Pancreas (tissue), 10 donors: ENCODE data around the gene UCK2. TPM values are rescaled to one million over a fixed set of nuclear protein-coding genes. Genes with fewer than 3 reads are reported as not detected.

Source experiments
- ATAC-seq, 4 donors: fragments of 200-7000 bp; cut with Tn5 transposase; one replicate each; pipeline versions ENCODE4 v1.8.0 to v1.9.1; 2020; ENCODE audit warnings: mild to moderate bottlenecking in 4 of 4, moderate library complexity in 4 of 4
- DNase-seq, 6 donors: peaks; one replicate each; pipeline ENCODE4 v3.0.0-alpha.2; 2020
- FAIRE-seq: peaks from 2 replicates; lab custom pipeline; 2012; peaks lifted over from hg19 to GRCh38; lab: Jason Lieb, UNC
- H3K27ac ChIP-seq, 4 donors: fragments of 200-600 bp; sonication (generic); 1 replicate in 3 of 4; 2 replicates in 1 of 4; pipeline versions ENCODE4 v1.5.0 to v1.8.0; 2020
- H3K27me3 ChIP-seq, 4 donors: fragments of 200-600 bp; one replicate each; pipeline ENCODE4 v1.8.0; 2021
- H3K36me3 ChIP-seq, 3 donors: fragments of 200-600 bp; sonication (generic) in 1 of 3; one replicate each; pipeline versions ENCODE4 v1.5.0 to v1.8.0; 2020 to 2021
- H3K4me1 ChIP-seq, 3 donors: fragments of 200-600 bp; one replicate each; pipeline ENCODE4 v1.8.0; 2021
- H3K4me3 ChIP-seq, 4 donors: fragments of 200-600 bp; sonication (generic) in 2 of 4; one replicate each; pipeline versions ENCODE4 v1.5.0 to v1.8.0; 2020 to 2021
- H3K9me3 ChIP-seq, 4 donors: fragments of 200-600 bp; one replicate each; pipeline ENCODE4 v1.8.0; 2021
- WGBS, 2 donors: extraction: QIAGEN DNeasy Blood & Tissue Kit; methylation state at CpG; one replicate each; pipeline ENCODE4 v1.1.7; 2013; 5-methylcytosine and 5-hydroxymethylcytosine counted together
- intact Hi-C, 3 donors: fragments of 100-400 bp; cut with DNase I; formaldehyde crosslinking; loops; one replicate each; pipeline versions ENCODE4 v1.11.1 to v1.14.2; 2022
- polyA plus RNA-seq, 2 donors: library from polyadenylated mRNA; stranded (reverse); fragments of 200-250 nt; gene quantifications; one replicate each; pipeline ENCODE4 v1.2.3, GENCODE V29; 2013
- total RNA-seq, 6 donors: library from RNA; stranded (reverse); fragmentation: NEBNext Ultra II Directional in 4 of 6; extraction: Animal tissue kit (Norgen Biotek cat#: 25700) in 4 of 6; gene quantifications; one replicate each; pipeline versions ENCODE4 v1.2.1 to v1.2.4, GENCODE V29; 2021 to 2023
- TF ChIP-seq, protein P1 (sequence below), 4 donors: fragments of 200-600 bp; sonication (generic) in 3 of 4; IDR thresholded peaks; one replicate each; pipeline versions ENCODE4 v1.5.0 to v1.8.0; 2021; ENCODE audit warnings: antibody characterized with exemption in 4 of 4
- donor health status: healthy with polysubstance abuse.
- donor health status: DM: no; HTN: no; CAD: no; lungs with moderate emphysema.
- donor health status: DM: no; HTN: no; CAD: no.
- donor health status: control.
- donor health status: control.
- donor health status: Bipolar disorder and iron deficiency.
- donor health status: DM: yes; HTN: yes; CAD: no.
- donor health status: DM: no; HTN: no; CAD: no.
- donor health status: DM: no; HTN: no; CAD: no.
- donor health status: DM: yes; HTN: yes; CAD: no.

UCK2 gene
- total and polyA plus RNA-seq, 8 donors = 10.6 to 25.5 (median 15.5) TPM

DNA sequence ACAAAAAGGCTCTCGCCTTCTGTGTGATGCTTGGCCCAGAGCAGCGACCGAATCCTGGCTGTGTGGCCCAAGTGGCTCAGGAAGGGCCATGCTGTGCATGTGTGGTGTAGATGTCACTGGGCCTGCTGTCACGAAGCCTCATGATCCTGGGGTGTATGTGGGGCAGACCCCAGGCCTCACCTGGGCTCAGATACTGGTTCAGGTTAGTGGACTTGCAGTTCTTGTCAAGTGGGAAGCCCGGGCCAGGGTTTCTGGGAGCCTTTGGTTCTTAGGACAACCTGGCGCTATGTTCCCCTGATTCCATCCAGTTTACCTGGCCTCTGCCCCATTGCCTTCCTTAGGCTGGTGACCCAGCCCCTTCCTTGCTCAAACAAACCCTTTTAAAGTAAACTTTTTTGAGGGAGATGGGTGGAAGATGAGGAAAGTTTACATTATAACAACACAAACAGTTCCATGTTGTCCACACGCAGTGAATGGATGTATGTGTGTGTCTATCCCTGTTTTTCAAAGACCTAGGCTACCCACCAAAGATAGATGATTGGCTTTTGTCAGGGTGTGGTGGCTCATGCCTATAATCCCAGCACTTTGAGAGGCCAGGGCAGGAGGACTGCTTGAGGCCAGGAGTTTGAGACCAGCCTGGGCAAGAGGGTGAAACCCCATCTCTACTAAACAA is 84.3 kb downstream of the UCK2 start:
- intact Hi-C loops = loop anchor here in 2 of 3 donors (5.0 to 10.0 kb wide), 4 partner anchors 194 to 507 kb away; no protein-coding TSS in a partner anchor
- no peak overlapping the region for H3K27ac ChIP-seq
- TF ChIP-seq, protein P1, sequence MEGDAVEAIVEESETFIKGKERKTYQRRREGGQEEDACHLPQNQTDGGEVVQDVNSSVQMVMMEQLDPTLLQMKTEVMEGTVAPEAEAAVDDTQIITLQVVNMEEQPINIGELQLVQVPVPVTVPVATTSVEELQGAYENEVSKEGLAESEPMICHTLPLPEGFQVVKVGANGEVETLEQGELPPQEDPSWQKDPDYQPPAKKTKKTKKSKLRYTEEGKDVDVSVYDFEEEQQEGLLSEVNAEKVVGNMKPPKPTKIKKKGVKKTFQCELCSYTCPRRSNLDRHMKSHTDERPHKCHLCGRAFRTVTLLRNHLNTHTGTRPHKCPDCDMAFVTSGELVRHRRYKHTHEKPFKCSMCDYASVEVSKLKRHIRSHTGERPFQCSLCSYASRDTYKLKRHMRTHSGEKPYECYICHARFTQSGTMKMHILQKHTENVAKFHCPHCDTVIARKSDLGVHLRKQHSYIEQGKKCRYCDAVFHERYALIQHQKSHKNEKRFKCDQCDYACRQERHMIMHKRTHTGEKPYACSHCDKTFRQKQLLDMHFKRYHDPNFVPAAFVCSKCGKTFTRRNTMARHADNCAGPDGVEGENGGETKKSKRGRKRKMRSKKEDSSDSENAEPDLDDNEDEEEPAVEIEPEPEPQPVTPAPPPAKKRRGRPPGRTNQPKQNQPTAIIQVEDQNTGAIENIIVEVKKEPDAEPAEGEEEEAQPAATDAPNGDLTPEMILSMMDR (IDR thresholded peaks at IDR 0.05) = no peak
- ATAC-seq (no peak), DNase-seq (no peak), FAIRE-seq (no peak)
- H3K36me3 ChIP-seq = peaks cover 0 to 5% (median 0%) of the 10 kb centered on the region in 3 donors
- WGBS, 2 donors = 89 to 91% methylated on average over 7 of the region's 7 CpGs
- H3K4me1 ChIP-seq = peaks cover 0 to 3% (median 0%) of the 10 kb centered on the region in 3 donors
- H3K9me3 ChIP-seq = no peaks in the 10 kb centered on the region
- no peaks in the 10 kb centered on the region for H3K27me3 ChIP-seq
- no peak overlapping the region for H3K4me3 ChIP-seq

GRCh38 chr1:165912638-165913037 is 85.2 kb downstream of the UCK2 start:
- Histone ChIP-seq H3K27ac (no peak overlapping the region), H3K9me3 (no peaks in the 10 kb centered on the region)

DNA sequence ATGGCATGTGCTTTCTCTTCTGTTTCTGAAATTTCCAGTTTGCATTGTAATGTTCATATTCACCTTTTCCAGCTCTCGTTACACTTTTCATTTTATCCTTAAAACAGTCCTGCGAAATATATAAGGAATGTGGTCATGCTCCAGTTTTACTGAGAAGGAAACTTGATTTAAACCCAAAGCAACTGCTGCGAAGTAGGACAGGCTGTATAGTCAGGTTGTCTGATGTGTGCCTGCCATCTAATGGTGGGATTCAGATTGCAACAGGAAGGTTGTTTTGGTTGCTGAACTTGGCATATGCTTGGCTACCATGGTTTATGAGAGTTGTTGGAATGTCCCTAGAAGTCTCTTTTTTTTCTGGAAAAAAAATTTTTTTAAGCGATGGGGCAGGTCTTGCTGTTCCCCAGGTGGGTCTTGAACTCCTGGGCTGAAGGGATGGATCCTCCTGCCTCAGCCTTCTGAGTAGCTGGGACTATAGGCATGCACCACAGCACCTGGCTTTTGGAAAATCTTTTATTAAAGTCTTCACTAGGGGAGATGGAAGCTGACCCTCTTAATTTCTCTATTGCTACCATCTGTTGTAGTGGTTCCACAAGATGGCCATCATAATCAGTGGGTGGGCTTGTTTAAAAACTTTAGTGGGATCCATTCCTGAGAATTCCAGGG is 86.9 kb downstream of the UCK2 start:
- 2 to 3% methylated on average over 4 of the region's 4 CpGs for WGBS, 2 donors
- Histone ChIP-seq H3K27me3 (no peaks in the 10 kb centered on the region), H3K4me1 (peaks cover 0 to 3% (median 0%) of the 10 kb centered on the region in 3 donors), H3K4me3 (no peak overlapping the region), H3K27ac (no peak overlapping the region), H3K9me3 (no peaks in the 10 kb centered on the region), H3K36me3 (no peaks in the 10 kb centered on the region)
- peak; percentile 88 to 93 (median 91) for ATAC-seq
- TF ChIP-seq, protein P1 (IDR thresholded peaks at IDR 0.05) = peak; percentile 49 to 85 (median 70)
- intact Hi-C loops = loop anchor here in 2 of 3 donors (5.0 to 10.0 kb wide), 4 partner anchors 197 to 509 kb away; no protein-coding TSS in a partner anchor
- peak in 4 of 6 donors; percentile 21 to 83 (median 59) for DNase-seq
- FAIRE-seq = peak; percentile 85

More at GRCh38 chr1:165912638-165913037, 85.2 kb downstream of the UCK2 start:
- TF ChIP-seq, protein P1 (IDR thresholded peaks at IDR 0.05) = no peak
- H3K27me3 ChIP-seq = no peaks in the 10 kb centered on the region
- intact Hi-C loops = loop anchor here in 2 of 3 donors (5.0 to 10.0 kb wide), 4 partner anchors 195 to 508 kb away; no protein-coding TSS in a partner anchor
- no peak overlapping the region for H3K4me3 ChIP-seq
- peaks cover 0 to 5% (median 0%) of the 10 kb centered on the region in 3 donors for H3K36me3 ChIP-seq
- peaks cover 0 to 3% (median 0%) of the 10 kb centered on the region in 3 donors for H3K4me1 ChIP-seq
- FAIRE-seq (no peak), ATAC-seq (no peak), DNase-seq (no peak)
- 85 to 89% methylated on average over 6 of the region's 6 CpGs for WGBS, 2 donors

- intact Hi-C loops = loop anchor here in 2 of 3 donors (5.0 to 10.0 kb wide), 3 partner anchors 201 to 511 kb away; no protein-coding TSS in a partner anchor
- H3K36me3 ChIP-seq = no peaks in the 10 kb centered on the region
- no peak overlapping the region for H3K4me3 ChIP-seq
- H3K27me3 ChIP-seq = no peaks in the 10 kb centered on the region
- peaks cover 0 to 3% (median 0%) of the 10 kb centered on the region in 3 donors for H3K4me1 ChIP-seq
- FAIRE-seq = no peak
- peak in 1 of 6 donors; percentile 30 for DNase-seq
- H3K27ac ChIP-seq = peak overlapping the region in 1 of 4 donors; percentile 48
- peak; percentile 36 to 82 (median 62) for ATAC-seq
- WGBS, 2 donors = 33 to 43% methylated on average over 2 of the region's 2 CpGs
- TF ChIP-seq, protein P1 (IDR thresholded peaks at IDR 0.05) = no peak
- no peaks in the 10 kb centered on the region for H3K9me3 ChIP-seq
Observed at GRCh38 chr1:165915480-165915879, 88.1 kb downstream of the UCK2 start.
